Ectodermal cell (in vitro differentiated cells): ENCODE measurements around the gene KCNMB1.

Experiments
- H3K27ac ChIP-seq: 2 replicates; pipeline ENCODE4 v1.7.0; 2013; ENCODE audit warnings: mild to moderate bottlenecking, low read depth, low read length; ENCODE audit not compliant: insufficient read depth, poor library complexity, severe bottlenecking
- H3K27me3 ChIP-seq: 2 replicates; pipeline ENCODE4 v1.7.0; 2013; ENCODE audit warnings: mild to moderate bottlenecking, low read length; ENCODE audit not compliant: insufficient read depth, control insufficient read depth, poor library complexity, severe bottlenecking
- H3K36me3 ChIP-seq: one replicate; pipeline ENCODE4 v1.7.0; 2013; ENCODE audit warnings: low read length; ENCODE audit not compliant: control insufficient read depth, insufficient read depth
- H3K4me1 ChIP-seq: one replicate; pipeline ENCODE4 v1.7.0; 2013; ENCODE audit warnings: low read length; ENCODE audit not compliant: control insufficient read depth, insufficient read depth
- H3K4me3 ChIP-seq: 2 replicates; pipeline ENCODE4 v1.7.0; 2013; ENCODE audit warnings: low read depth, low read length, control low read depth; ENCODE audit not compliant: insufficient read depth
- H3K9me3 ChIP-seq: 2 replicates; pipeline ENCODE4 v1.7.0; 2013; ENCODE audit warnings: mild to moderate bottlenecking, low read length, moderate library complexity; ENCODE audit not compliant: control insufficient read depth
- WGBS, 2 experiments: methylation state at CpG; one replicate each; pipeline ENCODE4 v1.1.7; 2013; ENCODE audit warnings: missing lambda C conversion rate in 2 of 2; 5-methylcytosine and 5-hydroxymethylcytosine counted together

Gene KCNMB1

GRCh38 chr5:170365011-170365410 lies 24.2 kb downstream of the KCNMB1 start:
- Histone ChIP-seq H3K27me3 (no peaks in the 10 kb centered on the region), H3K4me1 (no peaks in the 10 kb centered on the region), H3K36me3 (no peaks in the 10 kb centered on the region), H3K27ac (no peak overlapping the region), H3K9me3 (no peaks in the 10 kb centered on the region), H3K4me3 (no peak overlapping the region)
- WGBS, 2 experiments: 91 to 96% methylated on average over 8 of the region's 8 CpGs

GRCh38 chr5:170363671-170364070 lies 25.5 kb downstream of the KCNMB1 start:
- Histone ChIP-seq H3K9me3 (no peaks in the 10 kb centered on the region), H3K27ac (no peak overlapping the region), H3K27me3 (no peaks in the 10 kb centered on the region), H3K4me1 (no peaks in the 10 kb centered on the region), H3K36me3 (no peaks in the 10 kb centered on the region), H3K4me3 (no peak overlapping the region)
- WGBS, 2 experiments: 85 to 93% methylated on average over 1 of the region's 1 CpG

- no peak overlapping the region for H3K4me3 ChIP-seq
- no peak overlapping the region for H3K27ac ChIP-seq
- WGBS, 2 experiments: 95 to 96% methylated on average over 6 of the region's 6 CpGs
- H3K4me1 ChIP-seq: no peaks in the 10 kb centered on the region
- H3K36me3 ChIP-seq: no peaks in the 10 kb centered on the region
- no peaks in the 10 kb centered on the region for H3K9me3 ChIP-seq
- H3K27me3 ChIP-seq: no peaks in the 10 kb centered on the region
Observed at GRCh38 chr5:170362656-170363055, 26.5 kb downstream of the KCNMB1 start.

GRCh38 chr5:170362102-170362501 lies 27.1 kb downstream of the KCNMB1 start:
- WGBS, 2 experiments: 93 to 95% methylated on average over 7 of the region's 7 CpGs
- H3K9me3 ChIP-seq: no peaks in the 10 kb centered on the region
- no peaks in the 10 kb centered on the region for H3K36me3 ChIP-seq
- no peak overlapping the region for H3K4me3 ChIP-seq
- no peak overlapping the region for H3K27ac ChIP-seq
- H3K4me1 ChIP-seq: no peaks in the 10 kb centered on the region
- H3K27me3 ChIP-seq: no peaks in the 10 kb centered on the region

- no peaks in the 10 kb centered on the region for H3K27me3 ChIP-seq
- no peaks in the 10 kb centered on the region for H3K4me1 ChIP-seq
- no peaks in the 10 kb centered on the region for H3K9me3 ChIP-seq
- H3K4me3 ChIP-seq: no peak overlapping the region
- WGBS, 2 experiments: 88% methylated on average over 5 of the region's 5 CpGs
- no peaks in the 10 kb centered on the region for H3K36me3 ChIP-seq
- H3K27ac ChIP-seq: no peak overlapping the region
Observed at GRCh38 chr5:170361616-170362015, 27.6 kb downstream of the KCNMB1 start.

GRCh38 chr5:170361116-170361515 lies 28.1 kb downstream of the KCNMB1 start:
- no peaks in the 10 kb centered on the region for H3K27me3 ChIP-seq
- no peaks in the 10 kb centered on the region for H3K4me1 ChIP-seq
- H3K4me3 ChIP-seq: no peak overlapping the region
- no peak overlapping the region for H3K27ac ChIP-seq
- no peaks in the 10 kb centered on the region for H3K36me3 ChIP-seq
- WGBS, 2 experiments: 96 to 98% methylated on average over 4 to 5 of the region's 5 CpGs
- no peaks in the 10 kb centered on the region for H3K9me3 ChIP-seq

- 84 to 86% methylated on average over 8 of the region's 8 CpGs for WGBS, 2 experiments
- no peaks in the 10 kb centered on the region for H3K27me3 ChIP-seq
- no peaks in the 10 kb centered on the region for H3K4me1 ChIP-seq
- no peaks in the 10 kb centered on the region for H3K36me3 ChIP-seq
- H3K9me3 ChIP-seq: no peaks in the 10 kb centered on the region
- no peak overlapping the region for H3K4me3 ChIP-seq
- H3K27ac ChIP-seq: no peak overlapping the region
Observed at GRCh38 chr5:170360709-170361108, 28.5 kb downstream of the KCNMB1 start.

GRCh38 chr5:170357955-170358444 lies 31.2 kb downstream of the KCNMB1 start:
- Histone ChIP-seq H3K4me1 (peaks cover 6% of the 10 kb centered on the region), H3K4me3 (no peak overlapping the region), H3K27me3 (peaks cover 16% of the 10 kb centered on the region), H3K27ac (no peak overlapping the region), H3K36me3 (no peaks in the 10 kb centered on the region), H3K9me3 (no peaks in the 10 kb centered on the region)
- 83 to 88% methylated on average over 8 of the region's 8 CpGs for WGBS, 2 experiments

- WGBS, 2 experiments: 85 to 87% methylated on average over 8 of the region's 8 CpGs
Observed at GRCh38 chr5:170355601-170356098, 33.5 kb downstream of the KCNMB1 start.

GRCh38 chr5:170353961-170354360 lies 35.2 kb downstream of the KCNMB1 start:
- no peaks in the 10 kb centered on the region for H3K36me3 ChIP-seq
- H3K27ac ChIP-seq: no peak overlapping the region
- H3K9me3 ChIP-seq: no peaks in the 10 kb centered on the region
- no peak overlapping the region for H3K4me3 ChIP-seq
- 89 to 91% methylated on average over 9 of the region's 9 CpGs for WGBS, 2 experiments
- peaks cover 7% of the 10 kb centered on the region for H3K4me1 ChIP-seq
- peaks cover 23% of the 10 kb centered on the region for H3K27me3 ChIP-seq

More at GRCh38 chr5:170355601-170356098, 33.5 kb downstream of the KCNMB1 start:
- Histone ChIP-seq H3K27me3 (peaks cover 23% of the 10 kb centered on the region), H3K4me3 (no peak overlapping the region), H3K36me3 (no peaks in the 10 kb centered on the region), H3K9me3 (no peaks in the 10 kb centered on the region), H3K27ac (no peak overlapping the region), H3K4me1 (peaks cover 7% of the 10 kb centered on the region)
